ENCODE data around the gene PDE4D.

GRCh38 chr5:59529239-59529638 is 364.3 kb downstream of the PDE4D start:
- no peak for TF ChIP-seq CTCF (conservative IDR thresholded peaks at IDR 0.05; ENCODE audit: low read depth, low read length)
- no peak for TF ChIP-seq EZH2 (IDR thresholded peaks at IDR 0.05; ENCODE audit: low read length, unreplicated experiment)
